Gastrocnemius medialis (tissue), 4 donors: ENCODE results near the gene TUBB2B. TPM values are rescaled to one million over a fixed set of nuclear protein-coding genes. Genes with fewer than 3 reads are reported as not detected.

Source experiments
- ATAC-seq, 2 donors: fragments of 150-250 bp; one replicate each; pipeline ENCODE4 v1.9.1; 2016
- DNase-seq, 2 donors: peaks; one replicate each; pipeline ENCODE4 v3.0.0-alpha.2; 2019
- H3K27ac ChIP-seq, 4 donors: fragments of 200-600 bp; sonication (generic); 1 replicate in 1 of 4; 2 replicates in 3 of 4; pipeline ENCODE4 v1.5.1; 2016 to 2018; ENCODE audit warnings: mild to moderate bottlenecking in 2 of 4, moderate library complexity in 1 of 4
- H3K27me3 ChIP-seq, 3 donors: fragments of 200-600 bp; sonication (generic) in 2 of 3; 1 replicate in 1 of 3; 2 replicates in 2 of 3; pipeline versions ENCODE4 v1.5.1 to v1.6.0; 2016 to 2019; ENCODE audit warnings: mild to moderate bottlenecking in 1 of 3, moderate library complexity in 1 of 3
- H3K36me3 ChIP-seq, 2 donors: fragments of 200-600 bp; sonication (generic) in 1 of 2; one replicate each; pipeline ENCODE4 v1.5.1; 2017 to 2018
- H3K4me1 ChIP-seq, 2 donors: fragments of 200-600 bp; sonication (generic) in 1 of 2; one replicate each; pipeline ENCODE4 v1.5.1; 2016 to 2017; ENCODE audit warnings: mild to moderate bottlenecking in 2 of 2
- H3K4me3 ChIP-seq, 4 donors: fragments of 200-600 bp; sonication (generic) in 3 of 4; 1 replicate in 1 of 4; 2 replicates in 3 of 4; pipeline ENCODE4 v1.5.1; 2016 to 2019; ENCODE audit warnings: mild to moderate bottlenecking in 2 of 4
- H3K9me3 ChIP-seq, 3 donors: fragments of 200-600 bp; sonication (generic) in 2 of 3; 1 replicate in 1 of 3; 2 replicates in 2 of 3; pipeline ENCODE4 v1.5.1; 2016 to 2019
- CTCF ChIP-seq, 5 experiments: fragments of 450-650 bp in 3 of 5; fragments of 200-600 bp in 2 of 5; sonication (generic) in 2 of 5; IDR thresholded peaks in 4 of 5; conservative IDR thresholded peaks in 1 of 5; 1 replicate in 4 of 5; 2 replicates in 1 of 5; pipeline ENCODE4 v1.5.1; 2016 to 2019; ENCODE audit warnings: antibody characterized with exemption in 5 of 5, mild to moderate bottlenecking in 3 of 5, moderate library complexity in 3 of 5
- POLR2A ChIP-seq, 2 donors: fragments of 450-650 bp; IDR thresholded peaks; one replicate each; pipeline ENCODE4 v1.6.1; 2017; ENCODE audit warnings: antibody characterized with exemption in 2 of 2, mild to moderate bottlenecking in 2 of 2, moderate library complexity in 2 of 2
- in situ Hi-C, 4 donors: fragments of 200-750 bp; cut with MboI; loops; one replicate each; pipeline versions ENCODE4 v1.15.0 to v1.8.0; 2017; ENCODE audit warnings: low sequenced_read_pairs in 4 of 4
- intact Hi-C: fragments of 100-400 bp; cut with DNase I; formaldehyde crosslinking; loops from one replicate; pipeline ENCODE4 v1.15.1; 2023; ENCODE audit warnings: low total_unique reads
- total RNA-seq, 4 donors: library from RNA; depleted of rRNA; stranded (reverse); fragments of >200 nt; gene quantifications; one replicate each; pipeline versions ENCODE4 v1.1.0 to v1.2.3, GENCODE V29; 2016

Gene TUBB2B
- total RNA-seq, 4 donors from 2014 or later: 1.5 to 3.5 (median 1.9) TPM

- DNase-seq: no peak
- ATAC-seq: peak in 1 of 2 donors; percentile 56
- no peak overlapping the region for H3K4me3 ChIP-seq
- in situ Hi-C loops (no loop called here), intact Hi-C loops (no loop called here)
- no peak overlapping the region for H3K27ac ChIP-seq
- H3K36me3 ChIP-seq: no peaks in the 10 kb centered on the region
- H3K9me3 ChIP-seq: no peaks in the 10 kb centered on the region
- H3K4me1 ChIP-seq: peaks cover 9 to 11% of the 10 kb centered on the region in 2 donors
- peaks cover 17 to 18% (median 18%) of the 10 kb centered on the region in 3 donors for H3K27me3 ChIP-seq
- no peak for TF ChIP-seq POLR2A (IDR thresholded peaks at IDR 0.05)
- TF ChIP-seq CTCF (IDR thresholded peaks at IDR 0.05 in 4 of 5, conservative IDR thresholded peaks at IDR 0.05 in 1 of 5): no peak
Observed at GRCh38 chr6:3222506-3223038, 4.9 kb downstream of the TUBB2B start.

- Histone ChIP-seq H3K36me3 (no peaks in the 10 kb centered on the region), H3K4me1 (peaks cover under 1 to 1% of the 10 kb centered on the region in 2 donors), H3K9me3 (no peaks in the 10 kb centered on the region), H3K27me3 (peaks cover 7 to 8% (median 8%) of the 10 kb centered on the region in 3 donors), H3K4me3 (no peak overlapping the region), H3K27ac (no peak overlapping the region)
- in situ Hi-C loops (no loop called here), intact Hi-C loops (no loop called here)
- DNase-seq (no peak), ATAC-seq (no peak)
- TF ChIP-seq CTCF (IDR thresholded peaks at IDR 0.05 in 4 of 5, conservative IDR thresholded peaks at IDR 0.05 in 1 of 5) (no peak), POLR2A (IDR thresholded peaks at IDR 0.05) (no peak)
Observed at GRCh38 chr6:3221578-3221977, 5.9 kb downstream of the TUBB2B start.

GRCh38 chr6:3220366-3220765 lies 7.1 kb downstream of the TUBB2B start:
- Histone ChIP-seq H3K27ac (no peak overlapping the region), H3K27me3 (no peaks in the 10 kb centered on the region), H3K4me1 (no peaks in the 10 kb centered on the region), H3K9me3 (no peaks in the 10 kb centered on the region), H3K36me3 (no peaks in the 10 kb centered on the region), H3K4me3 (no peak overlapping the region)
- intact Hi-C loops: no loop called here
- in situ Hi-C loops: no loop called here
- DNase-seq (no peak), ATAC-seq (no peak)
- TF ChIP-seq POLR2A (IDR thresholded peaks at IDR 0.05) (no peak), CTCF (IDR thresholded peaks at IDR 0.05 in 4 of 5, conservative IDR thresholded peaks at IDR 0.05 in 1 of 5) (no peak)

GRCh38 chr6:3218266-3218665 lies 9.2 kb downstream of the TUBB2B start:
- DNase-seq: no peak
- in situ Hi-C loops: no loop called here
- ATAC-seq: no peak
- H3K27ac ChIP-seq: no peak overlapping the region
- H3K27me3 ChIP-seq: no peaks in the 10 kb centered on the region
- intact Hi-C loops: no loop called here
- no peaks in the 10 kb centered on the region for H3K4me1 ChIP-seq
- H3K36me3 ChIP-seq: no peaks in the 10 kb centered on the region
- H3K9me3 ChIP-seq: no peaks in the 10 kb centered on the region
- TF ChIP-seq POLR2A (IDR thresholded peaks at IDR 0.05) (no peak), CTCF (IDR thresholded peaks at IDR 0.05 in 4 of 5, conservative IDR thresholded peaks at IDR 0.05 in 1 of 5) (no peak)
- H3K4me3 ChIP-seq: no peak overlapping the region

- in situ Hi-C loops: no loop called here
- TF ChIP-seq POLR2A (IDR thresholded peaks at IDR 0.05) (no peak), CTCF (IDR thresholded peaks at IDR 0.05 in 4 of 5, conservative IDR thresholded peaks at IDR 0.05 in 1 of 5) (no peak)
- intact Hi-C loops: no loop called here
- Histone ChIP-seq H3K27ac (no peak overlapping the region), H3K4me3 (no peak overlapping the region), H3K9me3 (no peaks in the 10 kb centered on the region), H3K27me3 (no peaks in the 10 kb centered on the region), H3K4me1 (no peaks in the 10 kb centered on the region), H3K36me3 (no peaks in the 10 kb centered on the region)
- DNase-seq (no peak), ATAC-seq (no peak)
Observed at GRCh38 chr6:3217286-3217685, 10.2 kb downstream of the TUBB2B start.
